SK-N-SH (cell line): Measurements from ENCODE around the gene ZNF628.

ENCODE experiments used
- CTCF ChIP-seq: fragments of 200-600 bp; sonication (generic); IDR thresholded peaks from 2 replicates; pipeline ENCODE4 v1.6.1; 2017; ENCODE audit warnings: antibody characterized with exemption, mild to moderate bottlenecking, moderate library complexity
- FOXM1 ChIP-seq: IDR thresholded peaks from 2 replicates; pipeline ENCODE4 v1.4.0; 2012; ENCODE audit warnings: low read depth, mild to moderate bottlenecking
- MAX ChIP-seq: IDR thresholded peaks from 2 replicates; pipeline ENCODE4 v1.4.0; 2012; ENCODE audit warnings: low read depth
- SMC3 ChIP-seq: IDR thresholded peaks from 2 replicates; pipeline ENCODE4 v1.6.1; 2012; ENCODE audit warnings: low read depth, low read length, improper control_type of control experiment
- USF1 ChIP-seq: IDR thresholded peaks from 2 replicates; pipeline ENCODE4 v1.4.0; 2012; ENCODE audit warnings: low read depth, borderline replicate concordance
- USF2 ChIP-seq: fragments of 150-350 bp; IDR thresholded peaks from 2 replicates; pipeline ENCODE4 v1.6.1; 2017; ENCODE audit warnings: antibody characterized with exemption, low read length, low read depth, borderline replicate concordance
- YY1 ChIP-seq: IDR thresholded peaks from 2 replicates; pipeline ENCODE4 v1.4.0; 2012; ENCODE audit warnings: low read depth, mild to moderate bottlenecking

GRCh38 chr19:55493052-55493644 lies 16.7 kb downstream of the ZNF628 start:
- no peak for TF ChIP-seq FOXM1
- TF ChIP-seq USF2 = no peak
- no peak for TF ChIP-seq CTCF
- TF ChIP-seq MAX = no peak
- TF ChIP-seq USF1 = no peak
- TF ChIP-seq SMC3 = no peak
- no peak for TF ChIP-seq YY1
